Central memory CD8-positive, alpha-beta T cell (primary cell): ENCODE data around the gene ANKAR.
"Not testable (repeated sequence)": the region's sequence is repeated elsewhere in the genome, so short reads cannot be mapped to it uniquely, and the experiment has no call there.

Source experiments
- ATAC-seq: fragments of 150-1000 bp; cut with Tn5 transposase; replicated peaks from 2 replicates; pipeline ENCODE4 v1.10.0; 2022; ENCODE audit warnings: mild to moderate bottlenecking, moderate FRiP score, moderate number of reproducible peaks; ENCODE audit not compliant: poor library complexity, severe bottlenecking; ENCODE audit errors: extremely low read depth
- DNase-seq, 2 donors: peaks; one replicate each; pipeline ENCODE4 v3.0.0; 2021; ENCODE audit warnings: low spot score in 2 of 2
- H3K27ac Mint-ChIP-seq: one replicate; pipeline ENCODE4 v1.8.0; 2022; ENCODE audit warnings: low read depth, mild to moderate bottlenecking, moderate library complexity, mixed read lengths
- H3K27me3 Mint-ChIP-seq: one replicate; pipeline ENCODE4 v1.8.0; 2022; ENCODE audit warnings: mixed read lengths
- H3K36me3 Mint-ChIP-seq: one replicate; pipeline ENCODE4 v1.8.0; 2022; ENCODE audit warnings: mild to moderate bottlenecking, moderate library complexity, mixed read lengths; ENCODE audit not compliant: insufficient read depth
- H3K4me1 Mint-ChIP-seq: one replicate; pipeline ENCODE4 v1.8.0; 2022; ENCODE audit warnings: mixed read lengths
- H3K4me3 Mint-ChIP-seq: one replicate; pipeline ENCODE4 v1.8.0; 2022; ENCODE audit warnings: mild to moderate bottlenecking, moderate library complexity, mixed read lengths
- H3K9me3 Mint-ChIP-seq: one replicate; pipeline ENCODE4 v1.8.0; 2022; ENCODE audit warnings: mixed read lengths

ANKAR gene

GRCh38 chr2:189646521-189646920, 27.9 kb upstream of the ANKAR start:
- Mint-ChIP-seq H3K36me3 (no peaks in the 10 kb centered on the region), H3K27me3 (no peaks in the 10 kb centered on the region), H3K4me3 (no peak overlapping the region), H3K4me1 (no peaks in the 10 kb centered on the region), H3K9me3 (no peaks in the 10 kb centered on the region), H3K27ac (no peak overlapping the region)
- no peak for ATAC-seq
- no peak for DNase-seq

- ATAC-seq (no peak), DNase-seq (no peak)
- no peak overlapping the region for H3K4me3 Mint-ChIP-seq
- H3K9me3 Mint-ChIP-seq: no peaks in the 10 kb centered on the region
- no peaks in the 10 kb centered on the region for H3K4me1 Mint-ChIP-seq
- H3K27me3 Mint-ChIP-seq: no peaks in the 10 kb centered on the region
- no peaks in the 10 kb centered on the region for H3K36me3 Mint-ChIP-seq
- no peak overlapping the region for H3K27ac Mint-ChIP-seq
Measured at GRCh38 chr2:189648846-189649509, 25.5 kb upstream of the ANKAR start.

GRCh38 chr2:189651284-189651683, 23.2 kb upstream of the ANKAR start:
- Mint-ChIP-seq H3K27me3 (no peaks in the 10 kb centered on the region), H3K4me1 (peaks cover 6% of the 10 kb centered on the region), H3K27ac (no peak overlapping the region), H3K36me3 (no peaks in the 10 kb centered on the region), H3K9me3 (no peaks in the 10 kb centered on the region), H3K4me3 (no peak overlapping the region)
- ATAC-seq: no peak
- no peak for DNase-seq

- ATAC-seq, DNase-seq, H3K36me3 Mint-ChIP-seq, H3K9me3 Mint-ChIP-seq, H3K27ac Mint-ChIP-seq, H3K27me3 Mint-ChIP-seq, H3K4me3 Mint-ChIP-seq: not testable (repeated sequence)
- peaks cover 23% of the 10 kb centered on the region for H3K4me1 Mint-ChIP-seq
Measured at GRCh38 chr2:189653464-189653863, 21.0 kb upstream of the ANKAR start.

- H3K9me3 Mint-ChIP-seq: no peaks in the 10 kb centered on the region
- no peak for ATAC-seq
- no peak overlapping the region for H3K4me3 Mint-ChIP-seq
- no peak overlapping the region for H3K27ac Mint-ChIP-seq
- H3K4me1 Mint-ChIP-seq: peaks cover 33% of the 10 kb centered on the region
- no peak for DNase-seq
- no peaks in the 10 kb centered on the region for H3K27me3 Mint-ChIP-seq
- peaks cover 2% of the 10 kb centered on the region for H3K36me3 Mint-ChIP-seq
Measured at GRCh38 chr2:189654641-189655040, 19.8 kb upstream of the ANKAR start.

GRCh38 chr2:189657867-189658266, 16.6 kb upstream of the ANKAR start:
- peak in 1 of 2 donors; percentile 40 for DNase-seq
- H3K4me3 Mint-ChIP-seq: peak overlapping the region; percentile 66
- H3K9me3 Mint-ChIP-seq: no peaks in the 10 kb centered on the region
- peak; percentile 30 for ATAC-seq
- H3K27me3 Mint-ChIP-seq: no peaks in the 10 kb centered on the region
- H3K36me3 Mint-ChIP-seq: peaks cover 5% of the 10 kb centered on the region
- H3K27ac Mint-ChIP-seq: peak overlapping the region; percentile 82
- H3K4me1 Mint-ChIP-seq: peaks cover 39% of the 10 kb centered on the region

- H3K27ac Mint-ChIP-seq: peak overlapping the region; percentile 82
- ATAC-seq (peak; percentile 8), DNase-seq (no peak)
- H3K9me3 Mint-ChIP-seq: no peaks in the 10 kb centered on the region
- peaks cover 42% of the 10 kb centered on the region for H3K4me1 Mint-ChIP-seq
- peaks cover 6% of the 10 kb centered on the region for H3K36me3 Mint-ChIP-seq
- H3K4me3 Mint-ChIP-seq: peak overlapping the region; percentile 66
- no peaks in the 10 kb centered on the region for H3K27me3 Mint-ChIP-seq
Measured at GRCh38 chr2:189658306-189659212, 15.9 kb upstream of the ANKAR start.

- H3K4me1 Mint-ChIP-seq: peaks cover 45% of the 10 kb centered on the region
- H3K9me3 Mint-ChIP-seq: no peaks in the 10 kb centered on the region
- no peak for DNase-seq
- H3K27ac Mint-ChIP-seq: peak overlapping the region; percentile 82
- H3K36me3 Mint-ChIP-seq: peaks cover 8% of the 10 kb centered on the region
- no peak overlapping the region for H3K4me3 Mint-ChIP-seq
- ATAC-seq: no peak
- no peaks in the 10 kb centered on the region for H3K27me3 Mint-ChIP-seq
Measured at GRCh38 chr2:189659734-189660133, 14.7 kb upstream of the ANKAR start.

- no peak for DNase-seq
- peaks cover 49% of the 10 kb centered on the region for H3K4me1 Mint-ChIP-seq
- H3K9me3 Mint-ChIP-seq: no peaks in the 10 kb centered on the region
- no peaks in the 10 kb centered on the region for H3K27me3 Mint-ChIP-seq
- no peak for ATAC-seq
- no peak overlapping the region for H3K27ac Mint-ChIP-seq
- H3K4me3 Mint-ChIP-seq: no peak overlapping the region
- H3K36me3 Mint-ChIP-seq: peaks cover 10% of the 10 kb centered on the region
Measured at GRCh38 chr2:189660803-189661147, 13.7 kb upstream of the ANKAR start.

- no peaks in the 10 kb centered on the region for H3K27me3 Mint-ChIP-seq
- H3K4me1 Mint-ChIP-seq: peaks cover 49% of the 10 kb centered on the region
- DNase-seq (peak; percentile 95 to 98), ATAC-seq (peak; percentile 82)
- H3K9me3 Mint-ChIP-seq: no peaks in the 10 kb centered on the region
- H3K4me3 Mint-ChIP-seq: no peak within 1 kb of the TSS
- peak within 1 kb of the TSS; percentile 82 for H3K27ac Mint-ChIP-seq
- H3K36me3 Mint-ChIP-seq: peaks cover 15% of the 10 kb centered on the region
Measured at GRCh38 chr2:189661148-189661956, 13.1 kb upstream of the ANKAR start, which contains the start of gene ASNSD1. ASNSD1 (plus strand) TSS chr2:189661459; CDS start chr2:189666133, 4,674 bp downstream.

- no peak for ATAC-seq
- no peak for DNase-seq
- Mint-ChIP-seq H3K4me1 (peaks cover 48% of the 10 kb centered on the region), H3K27me3 (no peaks in the 10 kb centered on the region), H3K36me3 (peaks cover 21% of the 10 kb centered on the region), H3K27ac (no peak overlapping the region), H3K4me3 (no peak overlapping the region), H3K9me3 (no peaks in the 10 kb centered on the region)
Measured at GRCh38 chr2:189661957-189662321, 12.5 kb upstream of the ANKAR start.

- H3K27me3 Mint-ChIP-seq: no peaks in the 10 kb centered on the region
- H3K36me3 Mint-ChIP-seq: peaks cover 26% of the 10 kb centered on the region
- no peak overlapping the region for H3K4me3 Mint-ChIP-seq
- no peaks in the 10 kb centered on the region for H3K9me3 Mint-ChIP-seq
- no peak overlapping the region for H3K27ac Mint-ChIP-seq
- no peak for ATAC-seq
- no peak for DNase-seq
- H3K4me1 Mint-ChIP-seq: peaks cover 44% of the 10 kb centered on the region
Measured at GRCh38 chr2:189662669-189663226, 11.7 kb upstream of the ANKAR start.
